Measurements from ENCODE around the gene KCNK10.

The KCNK10 gene

DNA sequence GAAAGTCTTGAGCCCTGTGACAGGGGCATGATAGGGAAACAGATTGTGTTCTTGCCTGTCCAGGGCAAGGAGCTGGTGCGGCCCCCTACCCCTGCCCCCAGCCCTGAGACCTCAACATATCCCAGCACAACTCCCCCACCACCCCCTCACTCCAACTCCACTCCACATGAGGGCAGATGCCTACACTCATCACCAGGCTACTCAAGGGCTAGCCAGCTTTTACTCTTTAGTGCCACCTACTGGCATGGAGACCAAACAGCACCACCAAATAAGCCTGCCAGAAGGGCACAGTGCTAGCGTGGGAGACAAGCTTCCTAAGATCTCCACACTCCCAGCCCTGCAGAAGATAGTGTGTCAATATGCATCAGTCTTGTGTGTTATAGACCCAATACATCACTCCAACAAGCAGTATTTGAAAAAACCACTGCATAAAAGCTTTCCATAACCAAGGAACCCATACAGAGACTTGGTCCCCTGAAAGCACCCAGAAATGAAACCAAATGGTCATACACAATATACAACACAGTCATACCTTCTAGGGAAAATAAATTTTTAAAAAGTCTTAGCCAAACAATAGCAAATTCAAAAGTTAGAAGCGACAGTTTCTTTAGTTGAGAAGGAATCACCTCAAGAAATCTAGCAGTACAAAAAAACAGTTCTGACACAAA is 154.4 kb downstream of the KCNK10 start:
- peak; percentile 28 for DNase-seq

DNA sequence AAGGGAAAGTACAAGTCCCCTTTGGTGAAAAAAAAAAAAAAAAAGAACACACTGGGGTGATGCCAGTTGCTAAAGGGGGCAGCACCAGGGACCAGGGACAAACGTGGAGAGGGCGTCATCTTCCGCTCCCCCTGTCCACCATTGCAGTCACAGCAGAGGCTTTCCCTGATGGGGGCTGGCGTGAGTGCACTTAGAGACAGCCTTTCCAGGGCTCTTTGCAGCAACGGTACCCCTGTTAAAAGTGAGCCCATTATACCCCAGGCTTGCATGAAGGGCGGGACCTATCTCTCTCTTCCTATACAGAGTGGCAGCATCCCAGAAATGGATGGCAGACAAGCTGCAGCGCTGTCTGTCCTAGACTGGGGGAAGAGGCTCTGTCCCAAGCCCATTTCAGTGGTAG is 155.0 kb downstream of the KCNK10 start:
- DNase-seq = no peak

DNA sequence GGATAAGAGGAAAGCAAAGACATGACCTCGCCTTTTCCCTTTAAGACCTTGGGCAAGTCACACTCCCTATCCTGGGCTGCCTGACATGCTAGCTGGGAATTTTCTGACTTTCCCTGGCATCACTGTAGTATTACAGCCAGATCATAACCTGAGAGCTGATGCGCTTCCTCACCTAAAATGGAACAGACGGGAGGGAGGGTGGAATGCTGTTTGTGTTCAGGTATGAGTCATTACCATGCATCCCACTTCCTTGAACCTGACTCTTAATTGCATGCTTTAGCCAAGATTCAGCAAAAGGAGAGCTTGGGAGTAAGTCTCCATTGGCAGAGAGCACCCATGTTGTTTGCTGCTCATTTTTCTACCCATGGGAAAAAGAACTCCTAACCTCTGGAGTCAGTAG is 156.5 kb downstream of the KCNK10 start:
- DNase-seq = no peak

DNA sequence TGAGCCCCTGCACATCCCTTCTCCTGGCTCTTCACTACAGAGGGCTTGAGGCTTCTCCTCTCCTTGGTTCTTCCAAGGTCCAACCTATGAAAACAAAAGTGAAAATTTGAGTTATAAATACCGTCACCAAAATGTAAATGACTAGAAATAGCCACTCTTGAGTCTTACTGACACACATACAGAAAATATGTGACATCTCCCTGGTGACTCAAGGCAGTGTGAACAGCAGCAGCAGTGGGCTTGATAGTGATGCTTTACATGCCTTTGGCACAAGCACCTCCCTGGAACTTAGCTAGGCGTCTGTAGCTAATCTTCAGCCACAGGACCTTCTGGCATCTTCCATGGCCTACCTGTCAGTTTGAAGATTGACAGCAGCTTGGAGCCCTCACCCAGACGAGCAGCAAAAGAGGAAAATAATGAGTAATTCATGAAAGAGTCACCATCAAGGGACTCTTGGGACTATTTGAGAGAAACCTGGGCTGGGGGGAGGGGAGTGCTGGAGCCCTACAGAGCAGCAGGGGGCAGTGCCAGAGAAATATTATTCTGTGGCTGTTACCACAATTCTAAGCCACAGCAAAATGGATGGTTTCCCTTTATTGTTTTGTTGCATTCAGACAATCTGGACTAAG is 158.0 kb downstream of the KCNK10 start:
- DNase-seq = peak; percentile 3

DNA sequence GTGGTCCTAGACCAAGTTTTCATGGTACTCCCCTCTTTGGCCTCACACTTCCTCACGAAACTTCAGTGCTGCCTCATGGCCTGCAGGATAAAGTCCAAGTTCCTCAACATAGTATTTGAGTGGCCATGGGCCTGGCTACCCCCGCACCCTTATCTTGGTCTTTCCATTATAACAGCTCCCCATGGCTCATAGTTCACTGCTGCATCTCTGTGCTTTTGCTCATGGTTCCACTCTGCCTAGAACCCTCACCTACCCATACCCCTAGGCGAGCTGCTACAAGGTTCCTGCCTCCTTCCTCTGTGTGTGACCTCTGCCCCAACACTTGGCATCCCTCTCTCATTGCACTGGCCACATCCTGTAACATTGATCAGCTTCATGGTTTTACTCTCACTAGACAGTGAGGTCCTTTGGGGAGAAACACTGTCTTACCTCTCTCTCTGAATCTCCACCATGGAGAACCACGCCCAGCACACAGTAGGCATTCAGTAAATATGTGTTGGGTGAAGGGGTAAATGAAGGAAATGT is 159.3 kb downstream of the KCNK10 start:
- no peak for DNase-seq

DNA sequence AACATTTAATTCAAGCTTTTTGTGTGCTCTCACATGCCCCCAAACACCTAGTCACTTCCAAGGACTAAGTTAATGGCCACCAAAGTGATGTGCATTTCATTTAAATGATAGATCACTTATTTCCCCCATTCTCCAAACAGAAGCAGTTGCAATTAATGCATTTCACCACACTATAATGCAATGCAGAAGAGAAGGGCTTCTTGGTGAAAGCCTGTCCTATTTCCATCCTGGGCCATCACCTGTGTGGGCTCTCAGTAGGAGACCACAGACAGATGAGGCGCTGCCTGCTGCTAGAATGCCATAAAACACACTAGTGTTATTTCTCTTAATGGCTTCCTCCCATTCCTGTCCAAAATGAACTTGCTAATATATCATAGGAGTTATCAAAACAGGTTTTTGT is 166.9 kb downstream of the KCNK10 start:
- DNase-seq = no peak

DNA sequence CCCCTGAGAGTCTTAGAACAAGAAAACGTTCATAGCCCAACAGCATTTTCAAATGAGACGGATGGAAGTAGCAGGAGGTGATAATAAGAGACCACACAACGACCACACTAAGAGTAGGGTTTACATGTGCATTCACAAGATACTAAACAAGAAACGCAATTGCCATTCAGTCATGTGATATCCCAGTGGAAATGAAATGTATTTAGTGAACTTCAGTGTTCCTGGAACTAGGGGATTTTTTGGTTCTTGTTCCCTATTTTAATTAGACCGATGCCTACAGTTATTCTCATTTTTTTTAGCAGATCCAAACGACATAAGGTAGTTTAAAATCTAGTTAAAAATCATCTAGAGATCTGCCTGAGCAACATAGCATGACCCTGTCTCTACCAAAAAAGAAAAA is 168.1 kb downstream of the KCNK10 start:
- DNase-seq = no peak

DNA sequence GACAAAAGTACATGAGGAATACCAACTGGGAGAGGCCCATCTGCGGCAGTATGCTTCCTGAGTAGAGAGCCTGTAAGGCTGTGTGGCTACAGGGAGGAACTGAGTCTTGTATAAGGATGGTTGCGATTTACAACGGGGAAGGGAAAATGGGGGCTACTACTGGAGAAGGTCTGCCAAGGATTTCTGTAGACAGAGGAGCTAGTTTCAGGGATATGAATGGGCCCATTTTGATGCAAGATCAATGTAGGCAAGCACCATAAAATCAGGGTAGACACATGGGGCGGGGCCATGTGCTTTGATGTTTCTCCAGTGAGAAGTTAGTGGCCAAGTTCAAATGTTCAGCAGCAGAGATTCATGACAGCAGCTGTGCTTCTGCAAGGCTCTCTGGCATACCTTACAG is 168.7 kb downstream of the KCNK10 start:
- DNase-seq = no peak

DNA sequence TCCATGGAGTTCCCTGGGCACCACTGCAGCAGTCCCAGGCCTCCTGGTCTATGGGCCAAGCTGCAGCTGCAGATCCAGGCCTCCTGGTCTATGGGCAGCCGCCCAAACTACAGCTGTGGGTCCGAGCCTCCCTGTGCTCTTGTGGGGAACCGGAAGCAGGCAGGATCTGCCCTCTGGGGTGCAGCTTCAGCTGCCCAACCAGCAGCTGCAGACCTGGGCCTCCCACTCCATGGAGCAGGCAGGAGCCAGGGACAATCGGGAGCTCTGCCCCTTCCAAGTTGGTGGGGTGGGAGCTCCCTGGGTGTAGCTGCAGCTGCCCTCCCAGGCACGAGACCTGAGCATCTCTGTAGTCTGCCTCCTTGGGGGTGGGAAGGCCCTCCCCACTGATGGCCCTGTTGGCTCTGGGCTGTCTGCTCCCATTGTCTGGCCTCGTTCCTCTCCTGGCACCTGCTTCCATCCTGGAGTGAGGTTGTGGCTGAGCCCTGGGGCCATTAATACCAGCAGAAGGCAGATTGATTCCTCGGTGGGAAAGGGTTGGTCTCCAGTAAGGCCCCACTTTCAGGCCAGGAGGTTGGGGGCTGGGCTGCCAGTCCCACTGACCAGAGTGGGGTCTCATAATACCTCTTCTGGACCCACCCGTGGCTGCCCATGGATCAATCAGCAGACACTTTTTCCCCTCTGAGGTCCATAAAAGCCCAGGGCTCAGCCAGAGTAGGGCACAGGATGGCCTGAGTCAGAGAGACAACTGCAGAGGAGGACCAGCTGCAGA is 176.0 kb downstream of the KCNK10 start:
- no peak for DNase-seq

DNA sequence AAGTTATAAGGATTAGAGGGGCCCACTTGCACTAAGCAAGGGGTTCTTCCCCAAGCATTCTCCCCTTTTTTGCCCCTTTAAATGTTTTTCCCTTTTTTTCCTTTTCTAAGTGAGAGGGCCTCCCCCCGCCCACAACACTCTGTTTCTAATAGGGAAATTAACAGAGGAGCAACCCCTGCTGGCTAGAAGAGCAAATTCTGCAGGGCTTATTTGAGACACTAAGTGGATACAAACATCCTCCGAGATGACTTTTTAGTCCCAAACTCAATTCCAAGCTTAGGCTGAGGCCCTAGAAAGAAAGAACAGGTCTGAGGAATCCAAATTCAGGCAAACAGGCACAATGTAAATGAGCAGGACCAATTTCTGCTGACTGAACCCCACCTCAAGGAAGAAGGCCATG is 179.3 kb downstream of the KCNK10 start:
- no peak for DNase-seq

DNA sequence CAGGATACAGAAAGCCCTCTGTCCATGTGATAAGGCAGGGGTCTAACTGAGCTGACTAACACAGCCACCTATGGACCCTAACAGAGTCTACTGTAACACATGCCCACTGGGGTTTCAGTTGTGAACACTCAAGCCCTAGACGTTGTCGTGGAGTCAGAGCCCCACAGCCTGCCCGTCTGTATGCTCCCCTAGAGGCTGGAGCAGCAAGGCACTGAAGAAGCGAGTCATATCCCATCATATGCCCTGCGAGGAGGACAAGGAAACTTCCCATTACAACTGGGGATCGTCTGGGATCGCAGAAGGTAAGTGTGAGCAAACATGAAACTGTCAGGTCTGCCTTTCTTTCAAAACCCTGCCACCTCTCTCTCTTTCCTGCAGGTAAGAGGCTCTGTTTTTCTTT is 180.1 kb downstream of the KCNK10 start:
- DNase-seq = no peak

DNA sequence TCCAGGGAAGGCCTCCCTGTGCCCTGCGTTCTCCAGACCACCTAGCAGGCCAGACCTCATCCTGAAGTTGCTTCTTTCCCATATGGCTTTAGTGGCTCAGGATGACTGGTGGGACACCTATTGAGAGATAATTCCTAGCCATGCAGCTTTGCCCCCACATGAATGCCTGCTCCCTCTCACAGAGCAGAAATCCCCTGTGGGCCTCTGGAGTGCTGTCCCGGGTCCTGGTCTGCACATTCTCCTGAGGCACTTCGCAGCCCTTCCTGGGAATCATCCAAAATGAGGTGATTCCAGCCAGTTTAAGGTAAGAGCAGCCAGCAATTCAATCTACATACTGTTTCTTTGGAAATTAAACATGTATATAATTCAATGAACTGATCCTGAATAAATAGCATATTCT is 182.2 kb downstream of the KCNK10 start:
- DNase-seq = no peak

DNA sequence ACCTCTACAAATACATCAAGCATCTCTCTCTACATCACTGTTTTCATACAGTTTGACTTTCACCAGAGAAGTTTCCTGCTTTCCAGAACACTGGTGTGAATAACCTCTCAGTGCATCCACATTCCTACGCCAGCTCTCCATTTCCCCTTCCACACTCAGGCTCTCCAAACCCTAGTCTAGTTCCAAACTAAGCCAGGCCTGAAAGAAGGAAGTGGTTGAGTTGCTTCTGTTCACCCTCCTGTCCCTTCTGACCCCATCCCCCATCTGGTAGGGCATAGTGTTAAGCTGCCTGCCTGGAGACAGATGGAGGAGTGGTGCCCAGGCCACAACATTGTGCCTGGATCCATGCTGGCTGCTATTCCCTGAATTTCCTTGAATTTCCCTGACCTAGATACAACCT is 185.7 kb downstream of the KCNK10 start:
- DNase-seq = no peak

Measured in eye (tissue), 1 donor.